WI38 (cell line): ENCODE measurements around the gene ZFYVE28.

Experiments
- H3K4me3 ChIP-seq: 2 replicates; pipeline ENCODE4 v1.5.1; 2011; ENCODE audit warnings: low read depth, mild to moderate bottlenecking, control low read depth, low read length
- TF ChIP-seq, protein P1 (sequence below): IDR thresholded peaks from 2 replicates; pipeline ENCODE4 v1.5.1; 2012; ENCODE audit warnings: low read depth, mild to moderate bottlenecking, control low read depth, low read length

Gene ZFYVE28

DNA sequence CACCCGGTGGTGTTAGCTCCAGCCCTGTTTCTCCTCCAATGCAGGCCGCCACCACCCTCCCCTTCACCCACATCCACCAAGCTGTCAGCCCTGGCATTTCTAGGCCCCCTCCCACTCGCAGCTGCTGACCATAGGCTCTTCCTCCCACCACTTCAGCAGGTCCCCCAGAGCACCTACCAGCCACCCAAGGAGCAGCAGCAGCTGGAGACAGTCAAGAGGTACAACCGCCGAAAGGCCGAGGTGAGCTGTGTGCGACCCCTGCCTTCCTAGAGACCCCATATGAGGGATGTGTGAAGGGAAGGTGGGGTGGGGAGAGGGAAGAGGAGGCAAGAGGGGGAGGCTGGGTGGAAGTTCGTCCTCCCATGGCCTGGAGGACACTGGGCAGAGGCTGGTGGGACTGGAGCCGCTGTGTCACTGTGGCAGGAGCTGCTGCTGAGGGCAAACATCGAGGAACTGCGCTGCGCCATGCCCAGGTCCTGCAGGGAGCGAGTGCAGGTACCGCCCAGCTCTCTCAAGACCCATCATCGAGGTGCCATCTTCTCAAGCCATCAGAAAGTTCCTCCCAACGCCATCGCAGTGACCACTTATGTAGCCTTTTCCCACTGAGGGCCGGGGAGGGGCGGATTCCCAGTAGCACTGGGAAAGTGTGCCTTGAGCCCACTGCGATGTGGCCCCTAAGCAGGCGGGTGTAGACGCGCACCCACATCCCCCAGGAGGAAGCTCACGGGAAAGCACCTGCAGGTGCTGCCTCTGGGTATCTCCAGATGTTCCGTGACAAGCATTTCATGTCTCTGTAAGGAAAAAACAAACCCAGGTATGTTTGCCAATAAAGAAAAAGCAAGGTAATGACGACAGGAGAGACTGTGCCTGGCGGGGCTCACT is 31.3 kb upstream of the ZFYVE28 start:
- TF ChIP-seq, protein P1, sequence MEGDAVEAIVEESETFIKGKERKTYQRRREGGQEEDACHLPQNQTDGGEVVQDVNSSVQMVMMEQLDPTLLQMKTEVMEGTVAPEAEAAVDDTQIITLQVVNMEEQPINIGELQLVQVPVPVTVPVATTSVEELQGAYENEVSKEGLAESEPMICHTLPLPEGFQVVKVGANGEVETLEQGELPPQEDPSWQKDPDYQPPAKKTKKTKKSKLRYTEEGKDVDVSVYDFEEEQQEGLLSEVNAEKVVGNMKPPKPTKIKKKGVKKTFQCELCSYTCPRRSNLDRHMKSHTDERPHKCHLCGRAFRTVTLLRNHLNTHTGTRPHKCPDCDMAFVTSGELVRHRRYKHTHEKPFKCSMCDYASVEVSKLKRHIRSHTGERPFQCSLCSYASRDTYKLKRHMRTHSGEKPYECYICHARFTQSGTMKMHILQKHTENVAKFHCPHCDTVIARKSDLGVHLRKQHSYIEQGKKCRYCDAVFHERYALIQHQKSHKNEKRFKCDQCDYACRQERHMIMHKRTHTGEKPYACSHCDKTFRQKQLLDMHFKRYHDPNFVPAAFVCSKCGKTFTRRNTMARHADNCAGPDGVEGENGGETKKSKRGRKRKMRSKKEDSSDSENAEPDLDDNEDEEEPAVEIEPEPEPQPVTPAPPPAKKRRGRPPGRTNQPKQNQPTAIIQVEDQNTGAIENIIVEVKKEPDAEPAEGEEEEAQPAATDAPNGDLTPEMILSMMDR = no peak

DNA sequence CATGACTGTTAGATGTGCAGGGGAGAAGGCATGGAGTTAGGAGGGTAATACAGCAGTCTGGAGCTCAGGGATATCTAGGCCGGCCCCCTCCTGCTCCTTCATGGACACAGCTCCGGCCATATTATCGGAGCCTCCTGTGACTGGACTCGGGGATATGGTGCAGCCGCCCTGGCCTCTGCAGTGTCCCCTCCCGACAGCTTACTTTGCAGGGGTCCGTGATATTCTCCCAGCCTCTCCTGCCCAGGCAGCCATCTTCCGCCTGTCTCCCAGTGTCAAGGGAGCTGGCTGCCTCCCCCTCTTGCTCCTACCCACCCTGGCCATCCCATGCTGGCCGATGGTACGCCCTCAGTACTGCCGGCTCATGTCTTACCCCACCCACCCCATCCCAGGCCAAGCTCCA is 30.6 kb upstream of the ZFYVE28 start:
- TF ChIP-seq, protein P1 = no peak
- H3K4me3 ChIP-seq = no peak overlapping the region

More for the DNA sequence above, 31.3 kb upstream of the ZFYVE28 start:
- no peak overlapping the region for H3K4me3 ChIP-seq

DNA sequence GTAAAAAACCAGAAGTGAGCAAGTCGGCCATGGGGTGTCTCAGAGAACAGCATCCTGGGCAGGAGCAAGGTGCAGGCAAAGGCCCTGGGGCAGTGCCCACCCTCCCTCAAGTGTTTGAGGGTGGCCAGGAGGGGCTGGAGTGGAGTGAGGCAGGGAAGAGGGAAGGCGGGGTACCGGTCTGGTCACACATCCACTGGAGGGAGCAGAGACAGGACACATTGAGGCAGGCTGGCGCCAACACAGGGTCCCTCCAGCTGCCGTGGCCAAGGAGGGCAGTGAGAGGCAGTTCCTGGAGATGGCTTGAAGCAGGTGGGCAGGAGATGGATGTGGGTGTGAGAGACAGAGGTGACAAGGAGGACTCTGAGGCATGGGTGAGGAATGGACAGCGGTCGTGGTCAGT is 30.1 kb upstream of the ZFYVE28 start:
- TF ChIP-seq, protein P1 = no peak
- H3K4me3 ChIP-seq = no peak overlapping the region

DNA sequence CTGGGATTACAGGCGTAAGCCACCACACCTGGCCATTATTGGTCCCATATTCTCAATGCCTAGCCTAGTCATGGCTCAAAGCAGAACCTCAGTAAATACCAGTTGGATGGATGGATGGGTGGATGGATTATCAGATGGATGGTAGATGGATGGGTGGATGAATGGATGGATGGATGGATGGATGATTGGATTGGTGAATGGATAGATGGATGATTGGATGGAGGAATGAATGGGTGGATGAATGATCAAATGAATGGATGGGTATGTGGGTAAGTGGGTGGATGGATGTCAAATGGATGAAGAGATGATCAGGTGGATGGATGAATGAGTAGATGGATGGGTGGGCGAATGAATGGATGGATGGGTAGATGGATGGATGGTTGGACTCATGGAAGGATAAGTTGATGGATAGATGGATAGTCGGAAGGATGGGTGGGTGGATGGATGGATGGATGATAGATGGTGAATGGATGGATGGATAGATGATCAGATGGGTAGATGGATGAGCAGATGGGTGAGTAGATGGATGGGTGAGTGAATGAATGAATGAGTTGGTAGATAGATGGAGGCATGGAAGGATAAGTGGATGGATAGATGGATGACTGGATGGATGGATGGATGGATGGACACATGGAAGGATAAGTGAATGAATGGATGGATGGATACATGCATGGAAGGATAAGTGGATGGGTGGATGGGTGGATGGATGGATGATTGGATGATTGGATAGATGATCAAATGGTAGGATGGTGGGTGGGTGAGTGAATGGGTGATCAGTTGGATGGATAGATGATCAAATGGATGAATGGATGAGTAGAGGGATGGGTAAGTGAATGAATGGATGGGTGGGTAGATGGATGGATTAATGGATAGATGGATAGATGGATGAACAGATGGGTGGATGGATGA is 28.5 kb upstream of the ZFYVE28 start:
- TF ChIP-seq, protein P1 = no peak

DNA sequence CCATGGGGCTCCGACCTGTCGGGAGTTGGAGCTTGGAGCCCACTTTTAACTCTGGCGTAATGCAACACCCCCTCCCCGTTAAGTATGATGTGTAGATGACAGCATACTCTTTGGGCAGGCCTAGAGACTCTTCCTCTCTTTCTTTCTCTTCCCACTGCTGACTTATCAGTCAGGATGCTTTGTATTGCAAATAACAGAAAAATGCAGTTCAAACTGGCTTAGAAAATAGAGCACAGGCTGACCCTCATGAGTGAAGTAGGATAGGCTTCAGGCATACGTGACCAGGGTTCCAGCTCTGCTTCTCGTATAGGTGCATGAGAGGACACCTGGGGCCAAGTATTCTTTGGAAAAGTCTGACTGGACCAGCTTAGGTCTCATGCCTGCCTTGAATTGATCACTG is 27.1 kb upstream of the ZFYVE28 start:
- no peak overlapping the region for H3K4me3 ChIP-seq
- TF ChIP-seq, protein P1 = no peak

More for the DNA sequence above, 28.5 kb upstream of the ZFYVE28 start:
- no peak overlapping the region for H3K4me3 ChIP-seq

DNA sequence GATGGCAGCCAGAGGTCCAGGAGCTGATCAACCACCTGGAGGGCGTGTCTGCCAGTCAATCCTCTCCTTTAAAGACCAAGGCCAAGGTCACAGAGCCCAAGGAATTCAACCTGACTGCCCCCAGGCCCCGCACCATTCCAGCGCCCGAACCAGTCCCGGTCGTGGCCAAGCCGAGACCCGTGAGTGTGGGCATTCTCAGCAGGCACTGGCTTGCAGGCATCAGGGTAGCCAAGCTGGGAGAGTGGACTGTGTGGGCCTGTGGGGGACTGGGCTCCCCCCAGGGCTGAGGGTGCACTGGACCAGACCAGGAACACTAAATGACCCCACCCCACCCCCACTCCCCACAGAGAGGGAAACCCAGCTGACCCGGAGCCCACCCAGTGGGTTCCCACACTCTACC is 26.7 kb upstream of the ZFYVE28 start:
- TF ChIP-seq, protein P1 = no peak
- no peak overlapping the region for H3K4me3 ChIP-seq
